GM19238 (cell line): ENCODE measurements around the gene HHEX.
"Not testable (repeated sequence)": the region's sequence is repeated elsewhere in the genome, so short reads cannot be mapped to it uniquely, and the experiment has no call there.

Experiments used
- DNase-seq: peaks from one replicate; pipeline ENCODE4 v3.0.0; 2011; ENCODE audit warnings: low spot score; ENCODE audit not compliant: insufficient read length

The HHEX gene

DNA sequence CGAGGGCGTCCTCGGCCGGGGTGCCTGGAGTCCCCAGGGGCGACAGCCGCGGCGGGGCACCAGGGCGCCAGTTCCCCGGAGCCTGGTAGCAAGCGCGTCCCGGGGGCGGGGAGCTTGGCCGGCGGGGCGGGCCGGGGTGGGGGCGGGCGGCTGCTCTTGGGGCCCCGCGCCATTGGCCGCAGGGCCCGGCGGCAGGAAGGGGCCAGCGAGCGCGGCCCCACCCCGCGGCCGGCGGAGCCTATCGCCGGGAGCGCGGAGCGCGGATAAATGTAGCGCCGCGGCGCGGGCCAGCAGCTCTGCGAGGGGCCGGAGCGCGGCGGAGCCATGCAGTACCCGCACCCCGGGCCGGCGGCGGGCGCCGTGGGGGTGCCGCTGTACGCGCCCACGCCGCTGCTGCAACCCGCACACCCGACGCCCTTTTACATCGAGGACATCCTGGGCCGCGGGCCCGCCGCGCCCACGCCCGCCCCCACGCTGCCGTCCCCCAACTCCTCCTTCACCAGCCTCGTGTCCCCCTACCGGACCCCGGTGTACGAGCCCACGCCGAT lies at the start of gene HHEX:
HHEX (plus strand) TSS at position 293 of the 548 bp plus-strand sequence; CDS start at position 325, 32 bp downstream.
- DNase-seq = peak; percentile 47

DNA sequence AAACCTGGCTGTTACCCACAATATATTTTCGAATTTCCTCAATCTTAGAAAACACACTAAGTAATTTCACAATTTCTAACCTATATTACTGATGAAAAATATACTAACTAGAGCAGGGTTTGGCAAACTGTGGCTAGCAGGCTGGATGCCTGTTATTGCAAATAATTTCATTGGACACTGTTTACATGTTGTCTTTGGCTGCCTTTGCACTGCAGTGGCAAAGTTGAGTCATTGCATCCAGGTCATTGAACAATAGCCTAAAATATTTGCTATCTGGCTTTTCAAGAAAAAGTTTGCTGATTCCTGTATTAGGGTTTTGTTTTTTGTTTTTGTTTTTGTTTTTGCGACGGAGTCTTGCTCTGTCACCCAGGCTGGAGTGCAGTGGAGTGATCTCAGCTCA lies 49.6 kb upstream of the HHEX start:
- no peak for DNase-seq

DNA sequence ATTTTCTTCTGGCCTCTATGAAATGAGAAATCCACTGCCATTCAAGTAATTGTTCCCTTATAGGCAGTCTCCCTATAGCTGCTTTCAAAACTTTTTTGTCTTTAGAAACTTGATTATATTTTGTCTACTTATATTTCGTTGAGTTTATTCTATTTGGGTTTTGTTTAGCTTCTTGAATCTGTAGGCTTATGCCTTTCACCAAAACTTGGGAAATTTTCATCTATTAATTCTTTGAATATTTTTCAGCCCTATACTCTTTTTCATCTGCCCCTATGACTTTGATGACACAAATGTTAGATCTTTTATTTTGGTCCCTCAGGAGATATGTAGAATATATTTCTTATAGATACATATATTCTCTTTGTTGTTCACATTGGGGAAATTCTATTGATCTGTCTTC lies 48.3 kb upstream of the HHEX start:
- DNase-seq = no peak

DNA sequence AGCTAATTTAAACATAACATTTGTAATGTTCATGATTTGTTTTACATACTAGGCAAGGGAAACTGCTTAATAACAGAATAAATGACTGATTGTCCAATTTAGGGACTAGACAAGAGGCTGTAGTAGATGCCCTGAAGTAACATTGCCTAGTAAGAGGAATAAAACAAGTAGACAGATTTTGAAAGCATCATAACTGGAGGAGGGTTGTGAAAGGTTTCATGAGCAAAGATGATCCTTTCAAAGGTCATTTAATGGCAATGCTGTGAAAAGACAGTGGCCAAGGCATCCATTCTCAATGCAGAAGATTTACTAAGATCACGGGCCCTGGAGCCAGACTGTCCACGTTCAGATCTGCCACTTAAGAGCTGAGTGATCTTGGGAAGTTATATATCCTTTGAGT lies 44.8 kb upstream of the HHEX start:
- no peak for DNase-seq

DNA sequence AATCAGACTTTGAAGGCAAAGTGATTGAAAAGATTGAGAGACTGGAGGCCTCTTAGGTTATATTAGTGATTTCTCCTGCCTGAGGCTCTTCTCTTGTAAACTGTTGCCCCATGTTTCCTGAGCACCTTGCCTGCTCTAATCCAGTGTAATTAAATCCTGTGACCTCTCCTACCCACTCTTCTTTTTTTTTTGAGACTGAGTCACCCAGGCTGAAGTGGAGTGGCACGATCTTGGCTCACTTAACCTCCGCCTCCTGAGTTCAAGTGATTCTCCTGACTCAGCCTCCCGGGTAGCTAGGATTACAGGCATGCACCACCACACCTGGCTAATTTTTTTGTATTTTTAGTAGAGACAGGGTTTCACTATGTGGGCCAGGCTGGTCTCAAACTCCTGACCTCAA lies 38.9 kb upstream of the HHEX start:
- DNase-seq = not testable (repeated sequence)

DNA sequence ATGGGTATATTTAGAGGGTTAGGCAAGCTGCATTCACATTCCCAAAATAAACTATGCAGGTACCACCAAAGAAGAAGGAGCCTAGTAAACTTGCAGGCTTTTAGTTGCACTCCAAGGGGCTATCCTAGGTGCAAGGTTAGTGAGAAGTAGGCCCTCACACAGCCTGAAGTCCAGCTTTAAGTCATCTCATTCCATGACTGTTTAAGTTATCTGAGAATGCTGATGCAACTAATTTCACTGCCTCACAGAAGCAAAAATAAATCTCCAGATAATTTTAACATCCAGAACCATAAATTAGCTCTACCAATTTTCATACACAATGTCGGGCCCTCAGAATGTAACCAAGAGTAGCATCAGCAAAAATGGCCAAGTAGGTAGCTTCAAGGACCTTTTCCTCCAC lies 34.3 kb upstream of the HHEX start:
- DNase-seq = no peak

DNA sequence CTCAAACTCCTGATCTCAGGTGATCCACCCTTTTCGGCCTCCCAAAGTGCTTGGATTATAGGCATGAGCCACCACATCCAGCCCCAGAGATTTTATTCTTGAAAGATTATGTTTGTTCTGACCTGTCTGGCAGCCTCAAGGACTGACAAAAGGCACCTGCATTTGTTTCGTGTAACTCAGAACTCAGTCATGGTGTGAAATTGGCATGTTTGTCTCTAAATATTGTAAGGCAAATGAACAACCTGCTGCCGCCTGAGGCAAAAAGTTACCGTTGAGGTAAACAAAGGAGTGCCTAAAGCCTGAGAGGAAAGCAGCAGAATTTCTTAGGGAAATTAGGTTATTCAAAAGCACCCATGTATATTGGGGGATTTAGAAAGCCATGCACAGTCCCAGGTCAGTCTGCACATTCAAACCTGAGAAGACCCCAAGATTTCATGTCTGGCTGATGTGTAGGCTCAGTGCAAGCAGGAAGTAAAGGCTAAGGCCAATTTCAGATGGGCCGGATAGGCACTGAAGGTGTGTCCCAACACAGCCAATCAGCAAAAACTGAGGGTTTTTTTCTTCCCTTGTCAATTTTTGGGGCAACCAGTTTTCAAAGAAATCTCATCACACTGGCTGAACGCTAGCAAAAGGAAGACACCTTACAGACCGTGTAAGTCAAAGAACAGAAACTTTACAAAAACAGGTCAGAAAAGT lies 33.3 kb upstream of the HHEX start:
- no peak for DNase-seq

DNA sequence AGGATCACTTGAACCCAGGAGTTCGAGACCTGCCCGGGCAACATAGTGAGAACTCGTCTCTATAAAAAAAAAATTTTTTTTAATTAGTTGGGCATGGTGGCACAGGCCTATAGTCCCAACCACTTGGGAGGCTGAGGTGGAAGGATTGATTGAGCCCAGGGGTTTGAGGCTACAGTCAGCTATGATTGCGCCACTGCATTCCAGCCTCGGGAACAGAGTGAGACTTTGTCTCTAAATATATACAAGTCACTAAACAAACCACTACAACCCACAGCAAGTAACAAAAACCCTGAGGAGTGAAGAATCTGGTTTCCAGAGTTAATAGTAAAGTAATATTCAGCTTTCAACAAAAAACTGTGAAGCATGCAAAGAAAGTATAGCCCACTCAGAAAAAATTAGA lies 32.7 kb upstream of the HHEX start:
- DNase-seq = no peak

DNA sequence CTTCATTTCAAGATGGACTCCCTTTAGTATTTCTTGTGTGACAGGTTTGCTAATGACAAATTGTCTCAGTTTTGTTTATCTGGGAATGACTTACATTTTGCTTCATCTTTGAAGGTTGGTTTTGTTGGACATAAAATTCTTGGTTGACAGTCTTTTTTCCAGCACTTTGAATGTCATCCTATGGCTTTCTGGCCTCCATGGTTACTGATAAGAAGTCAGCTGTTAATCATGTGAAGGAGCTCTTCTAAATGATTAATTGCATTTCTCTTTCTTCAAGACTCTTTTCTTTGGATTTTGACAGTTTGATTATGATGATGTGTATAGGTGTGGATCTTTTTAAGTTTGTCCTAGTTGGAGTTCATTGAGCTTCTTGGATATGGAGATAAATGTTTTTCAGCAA lies 26.9 kb upstream of the HHEX start:
- no peak for DNase-seq

DNA sequence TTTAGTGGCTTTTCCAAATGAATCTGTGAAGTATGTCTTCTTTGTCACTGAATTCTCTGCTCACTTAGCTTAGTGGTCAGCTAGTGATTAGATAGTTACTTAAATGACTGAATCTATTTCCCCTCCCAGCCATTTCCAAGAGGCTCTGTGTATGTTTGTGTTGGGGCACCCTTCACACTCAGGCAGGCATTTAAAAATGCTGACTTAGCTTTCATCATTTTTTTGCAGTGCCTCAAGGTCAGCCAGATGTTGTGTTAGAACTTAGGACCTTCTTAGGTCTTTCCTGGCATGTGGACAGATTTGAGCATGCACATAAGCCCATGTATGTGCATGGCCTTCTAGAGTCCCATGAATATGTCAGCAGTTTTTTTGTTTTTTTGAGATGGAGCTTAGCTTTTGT lies 25.4 kb upstream of the HHEX start:
- no peak for DNase-seq

DNA sequence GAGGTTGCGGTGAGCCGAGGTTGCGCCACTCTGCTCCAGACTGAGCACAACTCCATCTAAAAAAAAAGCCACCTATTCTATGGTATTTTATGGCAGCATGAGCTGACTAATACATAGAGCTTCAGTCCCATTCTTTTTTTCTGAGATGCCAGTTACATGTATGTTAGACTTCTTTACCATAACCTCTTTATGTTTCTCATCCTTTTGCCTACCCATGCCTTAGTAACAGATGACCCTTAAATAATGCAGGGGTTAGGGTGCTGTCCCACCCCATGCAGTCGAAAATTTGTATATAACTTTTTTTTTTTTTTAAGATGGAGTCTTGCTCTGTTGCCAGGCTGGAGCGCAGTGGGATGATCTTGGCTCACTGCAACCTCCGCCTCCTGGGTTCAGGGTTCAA lies 22.7 kb upstream of the HHEX start:
- no peak for DNase-seq

DNA sequence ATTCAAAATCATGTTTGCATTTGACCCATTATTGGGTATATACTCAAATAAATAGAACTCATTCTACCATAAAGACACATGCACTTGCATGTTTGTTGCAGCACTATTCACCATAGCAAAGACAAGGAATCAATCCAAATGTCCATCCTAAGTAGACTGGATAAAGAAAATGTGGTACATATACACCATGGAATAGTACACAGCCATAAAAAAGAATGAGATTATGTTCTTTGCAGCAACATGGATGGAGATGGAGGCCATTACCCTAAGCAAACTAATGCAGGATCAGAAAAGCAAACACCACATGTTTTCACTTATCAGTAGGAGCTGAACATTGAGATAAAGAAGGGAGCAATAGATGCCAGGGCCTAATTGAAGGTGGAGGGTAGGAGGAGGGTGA lies 12.0 kb upstream of the HHEX start:
- no peak for DNase-seq

DNA sequence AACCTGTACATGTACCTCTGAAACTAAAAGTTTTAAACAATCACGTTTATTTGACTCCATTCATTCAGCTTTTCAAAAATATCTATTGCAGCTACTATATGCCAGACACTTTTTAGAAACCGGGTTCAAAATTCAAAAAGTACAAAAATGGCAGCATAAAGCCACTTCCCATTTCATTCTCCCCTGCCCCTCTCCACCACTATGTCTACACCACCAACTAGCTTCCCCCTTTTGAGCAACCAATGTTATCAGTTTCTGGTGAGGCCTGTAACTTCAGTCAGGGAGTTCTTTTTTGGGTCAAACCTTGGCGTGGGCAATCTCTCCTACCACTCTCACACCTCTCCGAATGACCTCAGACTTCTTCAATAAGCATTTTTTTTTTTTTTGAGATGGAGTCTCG lies 11.5 kb upstream of the HHEX start:
- DNase-seq = no peak

DNA sequence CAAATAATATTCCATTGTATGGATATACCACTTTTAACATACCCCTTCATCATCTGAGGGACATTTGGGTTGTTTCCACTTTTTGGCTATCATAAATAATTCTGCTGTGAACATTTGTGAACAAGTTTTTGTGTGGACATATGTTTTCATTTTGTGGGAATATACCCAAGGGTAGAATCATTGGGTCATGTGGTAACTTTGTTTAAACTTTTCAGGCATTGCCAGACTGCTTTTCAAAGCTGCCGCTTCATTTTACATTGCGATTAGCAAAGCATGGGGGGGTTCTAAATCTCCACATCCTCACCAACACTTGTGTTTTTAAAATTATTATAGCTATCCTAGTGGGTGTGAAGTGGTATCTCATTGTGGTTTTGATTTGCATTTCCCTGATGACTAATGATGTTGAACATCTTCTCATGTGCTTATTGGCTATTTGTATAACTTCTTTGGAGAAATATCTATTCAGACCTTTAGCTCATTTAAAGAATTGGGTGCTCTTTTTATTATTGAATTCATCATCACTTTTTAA lies 8.4 kb upstream of the HHEX start:
- DNase-seq = no peak

DNA sequence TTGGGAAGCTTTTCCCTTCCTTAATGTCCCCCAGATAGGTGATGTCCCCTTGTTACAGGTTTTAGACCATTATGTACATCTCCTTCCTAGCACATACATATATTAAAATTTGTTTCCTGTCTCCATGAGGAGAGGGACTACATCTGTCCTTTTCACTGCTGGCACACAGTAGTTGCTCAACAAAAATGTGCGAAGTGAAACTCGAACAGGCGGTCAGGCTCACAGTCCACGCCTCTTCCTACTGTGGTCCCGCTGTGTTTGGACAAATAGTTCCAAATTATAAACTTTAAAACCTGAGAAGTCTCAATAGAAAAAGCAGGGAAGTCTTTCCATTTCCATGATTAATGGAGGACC lies 1.2 kb upstream of the HHEX start:
- DNase-seq = no peak

DNA sequence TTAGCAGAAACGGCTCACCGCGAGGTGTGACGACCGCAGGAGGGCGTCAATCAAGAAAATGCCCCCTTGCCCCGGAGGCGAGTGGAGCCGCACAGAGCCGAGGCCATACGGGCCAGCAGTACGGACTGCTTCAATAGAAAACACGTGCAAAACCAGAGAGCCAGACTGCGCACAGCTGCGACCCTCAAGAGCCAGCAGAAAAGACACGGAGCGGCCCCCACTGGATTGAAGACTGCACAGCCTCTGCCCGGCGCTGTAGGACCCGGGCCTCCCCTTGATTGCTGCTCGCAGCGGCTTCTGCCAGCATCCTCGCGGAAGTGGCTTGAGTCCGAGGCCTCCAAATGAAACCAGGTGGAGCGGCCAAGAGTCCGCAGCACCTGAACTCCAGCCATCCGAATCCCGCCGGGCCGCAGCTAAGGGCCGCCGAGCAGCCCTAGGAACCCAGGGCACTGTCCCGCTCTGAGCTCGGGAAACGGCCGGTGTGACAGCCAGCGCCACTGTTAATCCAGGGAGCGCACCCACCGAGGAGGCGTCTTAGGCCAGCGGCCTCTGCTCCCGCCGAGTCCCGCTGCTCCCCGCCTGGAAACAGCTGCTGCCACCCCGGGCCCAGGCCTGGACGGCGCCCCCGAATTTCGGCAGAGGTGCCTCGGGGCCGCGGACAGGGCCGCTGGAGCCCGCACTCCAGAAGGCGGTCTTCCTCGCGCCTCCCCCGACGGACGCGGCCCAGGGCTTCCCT lies 660 bp upstream of the HHEX start:
- no peak for DNase-seq

DNA sequence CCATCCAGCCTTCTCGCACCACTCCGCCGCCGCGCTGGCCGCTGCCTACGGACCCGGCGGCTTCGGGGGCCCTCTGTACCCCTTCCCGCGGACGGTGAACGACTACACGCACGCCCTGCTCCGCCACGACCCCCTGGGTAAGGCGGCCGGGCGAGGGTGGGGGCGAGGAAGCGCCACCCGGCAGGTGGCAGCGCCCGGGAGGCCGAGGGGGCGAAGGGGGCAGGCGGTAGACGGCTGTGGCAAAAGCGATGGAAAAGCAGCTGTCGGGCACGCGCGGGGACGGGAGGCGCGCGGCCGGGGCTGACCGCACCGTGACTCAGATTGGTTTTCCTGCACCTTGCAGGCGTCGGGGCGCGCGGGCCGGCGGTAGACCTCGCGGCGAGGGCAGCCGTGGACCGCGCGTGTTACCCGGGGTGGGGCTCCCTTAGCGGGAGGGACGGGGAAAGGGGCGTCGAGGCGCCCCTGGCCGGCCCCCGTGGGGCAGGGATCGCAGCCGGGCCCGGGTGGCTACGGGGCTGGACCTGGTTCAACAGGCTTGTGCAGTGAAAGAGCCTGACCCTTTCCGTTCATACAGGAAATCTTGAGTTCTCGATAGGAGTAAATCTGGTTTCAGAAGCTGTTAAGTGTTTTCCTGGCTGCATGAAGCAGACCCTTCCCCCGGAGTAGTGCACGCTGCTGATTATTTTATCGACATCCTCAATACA lies 608 bp downstream of the HHEX start:
- DNase-seq = no peak

DNA sequence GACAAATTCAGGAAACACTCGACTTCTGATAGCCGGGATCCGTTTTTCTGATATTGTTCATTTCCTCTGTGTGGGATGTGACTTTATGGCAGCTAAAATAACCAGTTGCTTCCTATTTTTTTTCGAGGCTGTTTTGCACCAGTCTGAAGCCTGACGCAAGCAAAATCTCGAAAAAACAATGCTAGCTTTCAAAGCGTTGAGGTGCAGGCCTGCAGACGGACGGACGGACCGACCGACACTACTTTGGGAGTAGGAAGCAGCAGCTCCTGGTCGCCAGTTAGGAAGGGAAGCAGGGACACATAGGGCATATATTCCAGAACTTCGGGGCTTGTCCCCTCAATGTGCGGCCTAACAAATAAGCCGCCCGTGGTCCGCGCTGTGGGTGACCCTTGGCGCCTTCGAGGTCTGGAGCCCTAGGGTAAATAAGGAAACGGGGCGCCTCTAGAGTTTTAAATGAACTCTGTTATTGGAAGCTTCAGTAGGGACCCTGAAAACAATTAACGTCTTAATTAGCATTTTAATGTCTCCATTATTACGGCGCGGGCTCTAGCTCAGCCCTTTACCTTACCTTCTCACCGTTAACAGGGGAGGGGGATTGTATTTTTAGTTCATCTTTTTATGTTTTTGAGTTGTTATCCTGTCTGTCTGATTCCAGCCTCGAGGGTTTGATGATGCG lies 1.3 kb downstream of the HHEX start:
- no peak for DNase-seq

DNA sequence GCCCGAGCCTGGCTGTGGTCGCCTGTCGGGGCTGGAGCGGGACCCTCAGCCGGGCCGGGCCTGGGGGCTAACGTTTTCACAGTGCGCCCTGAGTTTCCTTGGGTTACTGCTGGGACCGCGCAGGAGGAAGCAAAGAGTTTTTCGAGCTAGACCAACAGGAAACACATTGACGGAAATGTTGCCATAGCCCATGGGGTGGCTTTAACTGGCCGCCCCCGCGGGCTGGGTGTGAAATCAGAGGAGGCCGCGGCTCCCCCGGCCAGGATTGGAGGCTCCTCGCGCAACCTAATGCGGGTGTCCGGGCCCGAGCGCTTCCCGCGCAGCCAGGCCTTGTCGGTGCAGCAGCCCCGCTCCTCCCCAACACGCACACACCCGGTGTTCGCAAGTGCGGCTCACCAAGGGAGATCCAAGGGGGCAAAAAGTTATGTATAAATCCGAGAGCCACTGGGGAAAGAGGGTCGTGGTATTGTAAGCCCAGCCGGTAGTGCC lies 1.9 kb downstream of the HHEX start:
- DNase-seq = no peak

DNA sequence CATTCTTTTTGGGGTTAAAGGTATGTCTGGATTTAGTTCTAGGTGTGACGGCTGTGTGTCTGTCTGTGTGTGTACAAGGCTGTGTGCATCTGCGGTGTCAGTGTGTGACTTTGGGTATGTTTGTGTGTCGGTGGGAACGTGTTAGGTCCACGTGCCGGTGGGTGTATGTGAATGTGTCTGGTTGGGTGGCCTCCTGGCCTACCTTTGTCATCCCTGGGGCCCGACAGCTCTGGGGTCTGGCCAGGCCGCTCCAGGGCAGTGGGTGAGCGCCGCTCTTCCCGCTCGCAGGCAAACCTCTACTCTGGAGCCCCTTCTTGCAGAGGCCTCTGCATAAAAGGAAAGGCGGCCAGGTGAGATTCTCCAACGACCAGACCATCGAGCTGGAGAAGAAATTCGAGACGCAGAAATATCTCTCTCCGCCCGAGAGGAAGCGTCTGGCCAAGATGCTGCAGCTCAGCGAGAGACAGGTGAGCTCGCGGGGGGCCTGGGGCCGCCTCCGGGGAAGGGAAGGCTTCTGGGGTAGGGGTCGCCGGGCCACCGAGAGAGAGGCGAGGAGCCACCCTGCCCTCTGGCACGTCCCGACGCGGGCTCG lies 2.4 kb downstream of the HHEX start:
- DNase-seq = no peak
